Hepatic stellate cell (primary cell): Measurements from ENCODE around the gene GIT1.
A peak's percentile ranks its signal among the peaks of the same experiment; 100 is the strongest.

ENCODE experiments used
- DNase-seq: peaks from one replicate; pipeline ENCODE4 v3.0.0; 2011; ENCODE audit warnings: low spot score

Gene GIT1, protein sequence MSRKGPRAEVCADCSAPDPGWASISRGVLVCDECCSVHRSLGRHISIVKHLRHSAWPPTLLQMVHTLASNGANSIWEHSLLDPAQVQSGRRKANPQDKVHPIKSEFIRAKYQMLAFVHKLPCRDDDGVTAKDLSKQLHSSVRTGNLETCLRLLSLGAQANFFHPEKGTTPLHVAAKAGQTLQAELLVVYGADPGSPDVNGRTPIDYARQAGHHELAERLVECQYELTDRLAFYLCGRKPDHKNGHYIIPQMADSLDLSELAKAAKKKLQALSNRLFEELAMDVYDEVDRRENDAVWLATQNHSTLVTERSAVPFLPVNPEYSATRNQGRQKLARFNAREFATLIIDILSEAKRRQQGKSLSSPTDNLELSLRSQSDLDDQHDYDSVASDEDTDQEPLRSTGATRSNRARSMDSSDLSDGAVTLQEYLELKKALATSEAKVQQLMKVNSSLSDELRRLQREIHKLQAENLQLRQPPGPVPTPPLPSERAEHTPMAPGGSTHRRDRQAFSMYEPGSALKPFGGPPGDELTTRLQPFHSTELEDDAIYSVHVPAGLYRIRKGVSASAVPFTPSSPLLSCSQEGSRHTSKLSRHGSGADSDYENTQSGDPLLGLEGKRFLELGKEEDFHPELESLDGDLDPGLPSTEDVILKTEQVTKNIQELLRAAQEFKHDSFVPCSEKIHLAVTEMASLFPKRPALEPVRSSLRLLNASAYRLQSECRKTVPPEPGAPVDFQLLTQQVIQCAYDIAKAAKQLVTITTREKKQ

GRCh38 chr17:29589524-29590410 is at the start of gene GIT1:
TSS of gene GIT1 (minus strand) at chr17:29589648. CDS start at chr17:29589378, 270 bp downstream.
- DNase-seq: peak; percentile 97

GRCh38 chr17:29633886-29634285 is 44.4 kb upstream of the GIT1 start:
- no peak for DNase-seq

- no peak for DNase-seq
Observed at GRCh38 chr17:29630630-29631193, 41.3 kb upstream of the GIT1 start.

GRCh38 chr17:29629839-29630238 is 40.4 kb upstream of the GIT1 start:
- no peak for DNase-seq

DNA sequence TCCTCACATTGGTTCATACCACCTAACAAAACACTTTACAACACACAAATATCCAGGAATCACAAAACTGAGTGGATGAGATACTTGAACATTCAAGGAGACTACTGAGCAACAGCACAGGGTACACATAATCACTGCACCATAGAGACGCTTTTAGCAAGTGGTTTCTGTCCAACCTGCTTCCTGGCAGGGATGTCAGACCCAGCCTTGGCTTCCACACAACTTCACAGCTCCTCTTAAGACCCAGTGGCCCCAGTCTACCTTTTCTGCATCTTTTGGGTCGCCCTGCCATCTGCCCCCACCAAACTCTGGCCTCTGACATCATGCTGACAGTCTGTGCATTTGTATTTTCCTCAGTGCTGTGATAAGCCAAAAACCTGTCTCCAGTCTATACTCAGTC is 39.2 kb upstream of the GIT1 start:
- no peak for DNase-seq

DNA sequence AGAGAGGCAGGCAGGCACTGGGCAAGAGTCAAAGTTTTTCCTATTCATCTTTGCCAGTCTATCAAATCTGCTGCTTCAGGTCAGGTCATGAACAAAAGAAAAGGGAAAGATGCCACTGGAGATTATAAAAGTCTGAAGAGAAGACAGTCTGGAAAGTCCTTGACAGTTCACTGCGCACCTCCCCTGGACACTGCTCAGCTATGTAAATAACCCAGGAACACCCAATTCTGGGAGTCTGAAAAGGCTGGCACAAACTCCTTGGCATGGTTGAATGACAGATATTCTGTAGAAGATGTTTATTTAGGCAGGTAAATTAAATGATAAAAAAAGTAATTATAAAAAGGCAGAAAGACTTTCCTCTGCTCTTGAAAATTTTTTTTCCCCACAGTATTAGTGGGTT is 38.5 kb upstream of the GIT1 start:
- no peak for DNase-seq

DNA sequence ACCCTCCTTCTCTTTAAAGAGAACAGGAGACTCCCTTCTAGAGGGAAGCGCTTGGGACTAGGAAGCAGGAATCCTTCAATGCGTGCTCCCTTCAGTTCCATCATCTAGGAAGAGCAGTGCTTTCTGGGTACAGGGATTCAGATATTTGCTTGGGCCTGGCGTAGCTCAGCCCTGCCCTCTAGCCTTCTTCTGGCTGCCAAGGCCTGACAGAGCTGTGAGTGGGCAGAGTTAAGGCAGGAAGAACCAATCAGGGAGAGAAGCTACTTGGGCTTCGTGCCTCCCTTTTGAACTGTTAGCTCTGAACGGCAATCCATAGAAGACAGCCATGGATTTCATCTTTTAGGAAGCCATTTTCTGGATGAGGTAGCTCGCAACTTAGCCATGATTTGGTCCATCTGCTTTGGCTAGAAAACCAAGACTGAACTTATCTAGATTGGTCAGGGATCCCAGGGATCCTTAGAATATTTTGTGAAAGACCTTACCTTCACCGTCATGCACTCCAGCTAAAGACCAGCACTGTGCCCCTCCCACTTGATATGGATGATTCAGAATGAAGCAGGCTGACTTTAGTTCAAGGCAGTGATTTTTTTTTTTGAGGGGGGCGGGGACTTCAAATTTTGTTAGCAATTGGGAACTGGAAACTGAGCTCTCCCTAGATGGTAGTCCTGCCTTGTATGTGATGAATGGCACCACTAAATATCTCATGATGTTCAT is 35.7 kb upstream of the GIT1 start:
- no peak for DNase-seq

- no peak for DNase-seq
Observed at GRCh38 chr17:29624586-29624985, 35.1 kb upstream of the GIT1 start.

DNA sequence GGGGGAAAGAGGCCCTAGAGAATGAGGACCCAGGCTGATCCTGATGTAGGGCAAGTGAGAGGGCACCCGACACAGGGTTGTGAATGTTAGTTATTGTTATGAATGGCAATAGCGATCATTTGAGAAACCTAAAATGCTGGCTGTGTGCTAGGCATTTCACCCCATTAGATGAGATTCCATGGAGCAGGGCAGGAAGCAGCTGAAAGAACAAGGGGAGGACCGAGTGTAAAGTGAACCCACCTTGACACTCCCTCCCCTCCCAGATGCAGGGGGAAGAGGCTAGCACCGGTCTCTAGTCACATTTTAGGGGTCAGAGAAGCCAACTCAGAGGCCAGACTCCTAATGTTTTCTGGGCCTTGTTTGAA is 33.8 kb upstream of the GIT1 start:
- no peak for DNase-seq

- DNase-seq: peak; percentile 76
Observed at GRCh38 chr17:29622337-29623282, 33.2 kb upstream of the GIT1 start, which contains the start of gene CORO6. TSS of gene CORO6 (minus strand) at chr17:29622912. CDS start at chr17:29621421, 1,491 bp downstream.

- peak; percentile 43 for DNase-seq
Observed at GRCh38 chr17:29621751-29622194, 32.3 kb upstream of the GIT1 start.

DNA sequence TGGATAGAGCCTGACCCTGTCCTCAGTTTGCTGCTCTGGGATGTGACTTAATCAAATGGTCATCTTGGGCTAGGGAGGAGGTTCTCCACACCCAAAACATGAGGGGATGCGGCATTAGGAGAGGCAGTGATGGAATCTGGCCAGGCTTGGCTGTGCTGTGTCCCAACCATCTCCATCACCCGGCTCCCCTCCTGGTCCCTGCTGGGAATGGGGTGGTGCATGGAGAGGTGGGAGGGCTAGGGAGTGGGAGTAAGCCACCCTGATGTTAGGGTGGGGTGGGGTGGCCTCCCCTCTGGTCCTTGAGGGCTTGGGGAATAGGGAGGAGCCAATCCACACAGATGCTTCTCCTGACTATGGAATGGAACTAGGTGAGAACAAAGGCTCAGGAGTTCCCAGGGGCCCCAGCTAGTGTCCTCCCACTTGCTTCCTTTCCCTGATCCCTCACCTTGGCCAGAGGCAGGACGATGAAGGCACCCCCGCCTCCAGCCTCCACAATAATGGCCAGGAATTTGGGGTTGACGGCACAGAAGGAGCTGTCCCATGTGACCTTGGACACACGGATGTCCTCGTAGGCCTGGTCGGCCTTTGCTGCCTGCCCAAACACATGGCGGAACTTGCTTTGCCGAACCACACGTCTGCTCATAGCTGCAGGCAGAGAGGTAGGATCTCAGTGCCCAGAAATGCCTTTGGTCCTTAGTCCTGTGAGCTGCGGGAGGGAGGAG is 31.5 kb upstream of the GIT1 start:
- no peak for DNase-seq

GRCh38 chr17:29620271-29620670 is 30.8 kb upstream of the GIT1 start:
- DNase-seq: no peak

- peak; percentile 74 for DNase-seq
Observed at GRCh38 chr17:29619251-29619650, 29.8 kb upstream of the GIT1 start.

- DNase-seq: no peak
Observed at GRCh38 chr17:29618272-29619065, 29.0 kb upstream of the GIT1 start.

DNA sequence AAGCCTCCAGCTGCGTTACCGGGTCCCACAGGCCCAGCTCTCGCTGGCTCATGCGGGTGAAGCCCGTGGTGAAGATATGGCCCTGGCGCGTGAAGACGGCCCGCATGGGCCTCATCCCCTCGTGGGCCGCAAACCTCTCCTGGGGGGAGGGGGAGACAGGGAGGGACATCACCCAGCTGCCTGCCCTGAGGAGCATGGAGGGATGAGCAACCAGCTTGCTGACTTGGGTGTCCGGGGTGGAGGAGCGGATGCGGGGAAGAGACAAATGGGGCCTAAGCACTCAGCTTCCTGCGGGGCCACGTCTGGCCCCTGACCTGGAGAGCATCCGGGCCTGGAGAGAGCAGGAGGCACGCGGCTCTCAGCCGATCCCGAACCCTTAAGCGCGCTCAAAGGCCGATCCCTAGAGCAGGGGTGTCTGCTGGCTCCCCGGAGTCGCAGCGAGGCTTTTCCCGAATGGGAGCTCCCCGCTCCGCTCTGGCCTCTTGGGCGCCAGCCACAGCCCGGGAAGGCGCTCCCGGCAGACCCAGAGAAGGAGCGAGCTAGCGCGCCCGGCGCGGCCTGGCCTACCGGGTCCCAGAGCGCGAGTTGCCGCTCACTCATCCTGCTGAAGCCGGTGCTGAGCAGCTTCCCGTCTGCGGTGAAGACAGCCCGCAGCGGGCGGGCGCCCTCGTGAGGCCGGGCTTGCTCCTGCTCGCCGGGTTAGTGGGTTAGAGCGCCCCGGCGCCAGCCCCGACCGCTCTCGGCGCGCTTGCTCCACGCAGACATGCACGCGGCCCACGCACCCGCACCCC is 28.2 kb upstream of the GIT1 start:
- peak; percentile 59 for DNase-seq

GRCh38 chr17:29617125-29617480 is 27.7 kb upstream of the GIT1 start:
- DNase-seq: peak; percentile 75
